GM23338 (cell line): ENCODE measurements around the gene PCDHA5. TPM values are rescaled to one million over a fixed set of nuclear protein-coding genes. Genes with fewer than 3 reads are reported as not detected.

Experiments used
- ATAC-seq: fragments of 200-7000 bp; cut with Tn5 transposase; 3 replicates; pipeline ENCODE4 v1.9.1; 2020
- DNase-seq: peaks from one replicate; pipeline ENCODE4 v3.0.0-alpha.2; 2015; ENCODE audit warnings: low spot score
- H2AFZ ChIP-seq: fragments of 200-600 bp; sonication (generic); 2 replicates; pipeline ENCODE4 v1.8.0; 2016; ENCODE audit warnings: antibody characterized with exemption, mild to moderate bottlenecking, moderate library complexity
- H3F3A ChIP-seq: fragments of 200-600 bp; sonication (generic); replicated peaks from 2 replicates; pipeline ENCODE4 v1.8.0; 2017; ENCODE audit warnings: antibody characterized with exemption, mixed run types, low read depth
- H3K27ac ChIP-seq: fragments of 200-600 bp; sonication (generic); 2 replicates; pipeline ENCODE4 v1.6.1; 2016; ENCODE audit warnings: low read depth
- H3K27me3 ChIP-seq: fragments of 200-600 bp; sonication (generic); 2 replicates; pipeline ENCODE4 v1.8.0; 2016; ENCODE audit warnings: mild to moderate bottlenecking, mixed run types, moderate library complexity; ENCODE audit not compliant: insufficient read depth
- H3K36me3 ChIP-seq: fragments of 200-600 bp; sonication (generic); 2 replicates; pipeline ENCODE4 v1.8.0; 2016; ENCODE audit warnings: mild to moderate bottlenecking; ENCODE audit not compliant: insufficient read depth
- H3K4me1 ChIP-seq: fragments of 200-600 bp; sonication (generic); 2 replicates; pipeline ENCODE4 v1.8.0; 2016; ENCODE audit warnings: mild to moderate bottlenecking, moderate library complexity; ENCODE audit not compliant: insufficient read depth
- H3K4me2 ChIP-seq: fragments of 200-600 bp; sonication (generic); 2 replicates; pipeline ENCODE4 v1.7.1; 2017; ENCODE audit warnings: mixed run types
- H3K4me3 ChIP-seq: fragments of 200-600 bp; sonication (generic); 2 replicates; pipeline ENCODE4 v1.6.1; 2016; ENCODE audit warnings: mixed run types
- H3K79me2 ChIP-seq: fragments of 200-600 bp; sonication (generic); replicated peaks from 2 replicates; pipeline ENCODE4 v1.8.0; 2017; ENCODE audit warnings: mild to moderate bottlenecking; ENCODE audit not compliant: insufficient read depth
- H3K9me2 ChIP-seq: fragments of 200-600 bp; sonication (generic); 2 replicates; pipeline ENCODE4 v1.8.0; 2017; ENCODE audit not compliant: insufficient read depth
- H4K20me1 ChIP-seq: fragments of 200-600 bp; sonication (generic); replicated peaks from 2 replicates; pipeline ENCODE4 v1.8.0; 2017; ENCODE audit warnings: mild to moderate bottlenecking; ENCODE audit not compliant: insufficient read depth
- H3K27ac Mint-ChIP-seq: 2 replicates; pipeline ENCODE4 v1.8.0; 2020; ENCODE audit warnings: inconsistent platforms, mild to moderate bottlenecking, moderate library complexity, mixed read lengths
- H3K27me3 Mint-ChIP-seq: 3 replicates; pipeline ENCODE4 v1.8.0; 2022; ENCODE audit warnings: low read depth, mild to moderate bottlenecking, moderate library complexity, mixed read lengths, inconsistent platforms; ENCODE audit not compliant: insufficient read depth, poor library complexity
- H3K36me3 Mint-ChIP-seq: 3 replicates; pipeline ENCODE4 v1.8.0; 2021; ENCODE audit warnings: low read depth, mild to moderate bottlenecking, inconsistent platforms, moderate library complexity, mixed read lengths
- H3K4me1 Mint-ChIP-seq: 3 replicates; pipeline ENCODE4 v1.8.0; 2020; ENCODE audit warnings: mild to moderate bottlenecking, inconsistent platforms, mixed read lengths
- H3K4me3 Mint-ChIP-seq: 3 replicates; pipeline ENCODE4 v1.8.0; 2021; ENCODE audit warnings: moderate library complexity, mild to moderate bottlenecking, inconsistent platforms, mixed read lengths
- H3K9me3 Mint-ChIP-seq: 3 replicates; pipeline ENCODE4 v1.8.0; 2020; ENCODE audit warnings: moderate library complexity, mild to moderate bottlenecking, inconsistent platforms, mixed read lengths
- CTCF ChIP-seq, 2 experiments: fragments of 200-600 bp in 1 of 2; sonication (generic) in 1 of 2; conservative IDR thresholded peaks; 2 replicates each; pipeline versions ENCODE4 v1.5.1 to v1.6.1; 2016 to 2017; ENCODE audit warnings: antibody characterized with exemption in 2 of 2, low read depth in 2 of 2, mild to moderate bottlenecking in 2 of 2, moderate library complexity in 1 of 2
- REST ChIP-seq: IDR thresholded peaks from one replicate; pipeline ENCODE4 v1.6.1; 2018; ENCODE audit warnings: antibody characterized with exemption; ENCODE audit not compliant: unreplicated experiment
- STAT1 ChIP-seq: IDR thresholded peaks from one replicate; pipeline ENCODE4 v1.6.1; 2016; ENCODE audit warnings: antibody characterized with exemption; ENCODE audit not compliant: unreplicated experiment
- polyA plus RNA-seq: library from polyadenylated mRNA; unstranded; fragments of >200 nt; fragmentation: Nextera tagmentation; extraction: Ambion mirVana; gene quantifications from 2 replicates; pipeline ENCODE4 v1.2.1, GENCODE V29; 2016
- total RNA-seq: library from RNA; depleted of rRNA; stranded (reverse); fragments of >200 nt; shearing (Covaris generic); gene quantifications from 2 replicates; pipeline ENCODE4 v1.2.3, GENCODE V29; 2014

PCDHA5 gene
- total and polyA plus RNA-seq, 2 experiments from 2014 or later, result 0.86 to 3.1 TPM

- Histone ChIP-seq H2AFZ (peak within 1 kb of the TSS; percentile 48), H3K79me2 (no peaks in the 10 kb centered on the region), H3K27ac (no peak within 1 kb of the TSS), H3K9me2 (no peaks in the 10 kb centered on the region), H3F3A (no peaks in the 10 kb centered on the region), H3K4me2 (peak within 1 kb of the TSS; percentile 73), H4K20me1 (no peaks in the 10 kb centered on the region), H3K36me3 (no peaks in the 10 kb centered on the region), H3K4me3 (peak within 1 kb of the TSS; percentile 55), H3K27me3 (no peaks in the 10 kb centered on the region), H3K4me1 (no peaks in the 10 kb centered on the region)
- TF ChIP-seq REST (no peak), CTCF (conservative IDR thresholded peaks at IDR 0.05; ENCODE audit: low read depth in 2 of 2) (peak; percentile 71 to 95)
- H3K4me3 Mint-ChIP-seq, result peak within 1 kb of the TSS; percentile 84
- peaks cover 33% of the 10 kb centered on the region for H3K9me3 Mint-ChIP-seq
- peaks cover 22% of the 10 kb centered on the region for H3K36me3 Mint-ChIP-seq
- H3K27ac Mint-ChIP-seq, result no peak within 1 kb of the TSS
- no peaks in the 10 kb centered on the region for H3K27me3 Mint-ChIP-seq
- H3K4me1 Mint-ChIP-seq, result no peaks in the 10 kb centered on the region
- ATAC-seq (peak; percentile 93), DNase-seq (peak; percentile 88)
Measured at GRCh38 chr5:140794595-140795258, 26.7 kb upstream of the PCDHA5 start, which contains the start of gene PCDHA2. Gene PCDHA2, plus strand, starts transcription at chr5:140794852.

- DNase-seq (peak; percentile 85), ATAC-seq (peak; percentile 94)
- Histone ChIP-seq H3K4me2 (peak overlapping the region; percentile 73), H3K27ac (no peak overlapping the region), H3K27me3 (no peaks in the 10 kb centered on the region), H3K36me3 (no peaks in the 10 kb centered on the region), H4K20me1 (no peaks in the 10 kb centered on the region), H2AFZ (peak overlapping the region; percentile 48), H3K4me3 (peak overlapping the region; percentile 55), H3K4me1 (no peaks in the 10 kb centered on the region), H3F3A (no peaks in the 10 kb centered on the region), H3K9me2 (no peaks in the 10 kb centered on the region), H3K79me2 (no peaks in the 10 kb centered on the region)
- peaks cover 22% of the 10 kb centered on the region for H3K36me3 Mint-ChIP-seq
- no peaks in the 10 kb centered on the region for H3K4me1 Mint-ChIP-seq
- H3K27ac Mint-ChIP-seq, result no peak overlapping the region
- no peaks in the 10 kb centered on the region for H3K27me3 Mint-ChIP-seq
- H3K4me3 Mint-ChIP-seq, result peak overlapping the region; percentile 84
- TF ChIP-seq CTCF (conservative IDR thresholded peaks at IDR 0.05; ENCODE audit: low read depth in 2 of 2) (peak; percentile 58 to 63), STAT1 (no peak)
- peaks cover 32% of the 10 kb centered on the region for H3K9me3 Mint-ChIP-seq
Measured at GRCh38 chr5:140795259-140795641, 26.2 kb upstream of the PCDHA5 start.
